Inflammatory macrophage treated with lipopolysaccharide for 4 hours (primary cell): ENCODE measurements around the gene FREY1.
A peak's percentile ranks its signal among the peaks of the same experiment; 100 is the strongest.

Source experiments
- DNase-seq: peaks from one replicate; pipeline ENCODE4 v3.0.0-alpha.2; 2020

Gene FREY1, protein sequence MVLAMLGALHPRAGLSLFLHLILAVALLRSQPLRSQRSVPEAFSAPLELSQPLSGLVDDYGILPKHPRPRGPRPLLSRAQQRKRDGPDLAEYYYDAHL

DNA sequence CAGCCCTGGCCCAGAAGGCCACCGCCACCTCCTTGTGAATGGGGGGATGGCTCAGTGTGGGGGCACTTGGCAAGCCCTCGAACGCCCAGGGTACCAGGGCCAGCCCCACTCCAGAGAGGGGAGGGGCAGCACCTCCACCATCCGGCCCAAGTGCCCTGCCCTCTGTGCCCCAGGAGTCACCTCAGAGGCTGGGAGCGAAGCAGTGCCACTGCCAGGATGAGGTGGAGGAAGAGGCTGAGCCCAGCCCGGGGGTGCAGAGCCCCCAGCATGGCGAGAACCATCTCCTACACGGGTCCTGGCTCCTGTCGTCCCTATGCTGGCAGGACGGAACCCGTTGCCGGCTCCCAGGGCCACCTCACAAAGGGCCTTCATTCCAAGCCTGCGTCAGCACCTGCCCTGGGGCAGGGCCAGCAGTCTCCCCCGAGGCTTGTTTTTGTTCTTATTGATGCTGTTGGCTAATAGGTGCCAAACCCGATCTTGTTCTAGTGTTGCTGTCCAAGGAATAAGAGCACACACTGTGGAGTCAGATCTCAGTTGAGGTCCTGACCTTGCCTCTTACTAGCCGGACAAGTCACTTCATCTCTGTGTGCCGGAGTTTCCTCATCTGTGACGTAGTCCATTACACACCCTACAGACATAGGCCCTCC is at the start of gene FREY1:
Gene FREY1, minus strand, starts transcription at position 307 of the 647 bp plus-strand sequence. Its CDS starts 26 bp downstream, at position 281.
- DNase-seq, result no peak

DNA sequence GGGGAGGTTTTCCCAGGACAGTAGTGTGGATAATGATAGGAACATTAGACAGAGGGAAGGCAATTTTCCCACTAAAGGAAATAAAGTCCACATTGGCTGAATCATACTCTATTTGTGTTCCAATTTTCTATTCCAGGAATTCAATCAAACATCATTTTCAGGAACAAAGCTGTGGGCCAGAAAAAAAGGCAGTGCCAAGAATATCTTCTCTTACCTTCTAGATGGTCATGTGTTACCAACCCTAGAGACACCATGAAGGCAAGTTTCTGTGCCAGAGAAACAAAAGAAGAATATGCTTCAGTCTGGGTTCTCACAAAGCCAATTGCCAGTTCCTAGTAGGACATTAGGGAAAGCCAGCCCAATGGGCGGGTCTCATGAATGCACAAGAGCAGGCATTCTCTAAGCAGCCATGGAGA is 42.9 kb upstream of the FREY1 start:
- no peak for DNase-seq

DNA sequence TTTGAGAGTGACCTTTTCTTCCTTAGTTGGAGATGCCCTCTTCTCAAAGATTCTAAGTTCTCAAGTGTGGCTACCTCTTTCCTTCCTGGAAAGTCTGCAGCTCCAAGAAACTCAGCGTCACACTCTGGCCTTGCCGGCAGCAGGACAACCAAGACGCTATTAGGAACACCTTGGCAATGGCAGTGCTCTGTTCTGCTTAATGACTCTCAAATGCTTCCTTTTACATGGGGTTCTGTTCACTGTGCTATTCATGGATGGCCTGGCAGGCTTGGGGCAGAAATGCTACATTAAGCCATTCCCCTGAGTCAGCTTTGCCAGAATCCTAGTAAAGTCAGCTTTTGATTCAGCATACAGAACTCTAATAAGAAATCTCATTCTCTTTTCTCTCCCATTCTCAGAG is 41.3 kb upstream of the FREY1 start:
- no peak for DNase-seq

DNA sequence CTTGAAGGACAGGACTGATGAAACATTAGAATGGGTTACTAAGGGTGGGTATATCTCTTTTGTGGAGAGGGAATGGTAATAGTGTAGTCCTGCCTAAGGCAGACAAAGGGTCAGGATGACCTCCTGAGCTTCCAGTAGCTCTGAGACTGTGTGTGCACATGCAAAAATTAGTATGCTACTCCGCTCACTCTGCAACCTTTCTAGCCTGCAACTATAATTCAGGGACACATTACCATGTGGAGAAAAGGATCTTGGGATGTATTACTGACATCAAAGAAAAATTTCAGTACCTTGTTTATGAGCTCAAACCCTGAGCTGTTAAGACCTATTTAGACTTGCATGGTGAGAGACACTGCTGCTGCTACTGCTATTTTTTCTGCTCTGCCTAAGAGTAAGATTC is 40.8 kb upstream of the FREY1 start:
- DNase-seq, result no peak

DNA sequence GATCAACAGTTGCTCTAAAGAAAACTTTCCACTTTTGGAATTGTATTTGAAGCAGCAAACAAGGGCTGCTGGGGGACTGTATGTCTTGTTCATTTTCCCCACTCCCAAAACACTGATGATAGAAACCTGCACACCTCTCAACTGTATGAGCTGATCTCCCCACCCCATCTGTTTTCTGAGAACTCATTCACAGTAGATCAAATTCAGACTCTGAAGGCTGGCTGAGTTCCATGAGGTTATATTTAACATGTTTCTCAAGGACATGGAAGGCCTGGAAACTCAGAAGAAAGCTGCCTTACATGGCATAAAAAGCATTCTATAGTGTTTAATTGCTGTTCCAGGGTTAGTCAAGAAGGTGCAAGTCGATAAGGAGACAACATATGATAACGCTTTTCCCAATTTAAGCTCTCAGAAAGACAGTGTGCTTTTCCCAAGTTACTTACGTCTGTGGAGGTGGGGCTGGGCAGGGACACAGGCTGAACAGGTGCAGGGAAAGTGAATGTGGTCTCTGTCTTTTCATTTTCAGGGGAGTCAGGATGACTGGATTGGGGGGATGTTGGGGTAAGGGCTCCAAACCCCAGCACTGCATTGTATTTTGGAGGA is 38.4 kb upstream of the FREY1 start:
- no peak for DNase-seq

DNA sequence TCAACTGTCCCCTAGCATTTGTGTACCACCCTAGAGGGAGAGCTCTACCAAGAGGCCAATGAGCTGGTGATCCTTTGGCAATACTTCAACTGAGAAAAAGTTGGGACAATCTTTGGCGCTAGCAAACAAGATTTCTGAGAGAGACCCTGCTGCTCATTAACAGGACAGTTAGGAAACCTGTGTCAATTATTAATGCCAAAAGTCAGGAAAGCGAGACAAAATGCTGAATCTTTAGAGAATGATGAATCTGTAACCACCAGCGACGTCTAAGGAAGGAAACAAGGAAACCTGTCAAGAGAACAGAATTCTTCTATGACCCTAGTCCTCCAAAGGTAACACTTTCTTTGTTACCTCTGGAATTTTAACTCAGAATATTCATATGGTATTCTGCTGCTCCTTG is 35.3 kb upstream of the FREY1 start:
- DNase-seq, result no peak

DNA sequence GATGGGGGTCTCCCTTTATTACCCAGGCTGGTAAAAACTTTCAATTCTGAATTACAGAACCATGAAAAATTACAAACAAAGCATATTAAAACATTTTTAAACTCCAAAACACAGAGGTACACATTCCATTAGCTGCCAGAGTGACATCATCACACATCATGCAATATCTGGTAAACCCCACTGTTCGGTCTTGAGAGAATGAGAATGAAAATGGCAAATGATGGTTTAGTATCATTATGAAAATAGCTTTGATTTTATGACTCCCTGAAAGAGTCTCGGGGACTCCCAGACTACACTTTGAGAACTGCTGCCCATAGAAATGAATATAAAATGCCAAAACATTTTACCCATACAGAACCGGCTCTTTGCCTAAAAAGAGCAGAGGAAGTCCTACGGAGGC is 34.2 kb upstream of the FREY1 start:
- DNase-seq, result no peak

DNA sequence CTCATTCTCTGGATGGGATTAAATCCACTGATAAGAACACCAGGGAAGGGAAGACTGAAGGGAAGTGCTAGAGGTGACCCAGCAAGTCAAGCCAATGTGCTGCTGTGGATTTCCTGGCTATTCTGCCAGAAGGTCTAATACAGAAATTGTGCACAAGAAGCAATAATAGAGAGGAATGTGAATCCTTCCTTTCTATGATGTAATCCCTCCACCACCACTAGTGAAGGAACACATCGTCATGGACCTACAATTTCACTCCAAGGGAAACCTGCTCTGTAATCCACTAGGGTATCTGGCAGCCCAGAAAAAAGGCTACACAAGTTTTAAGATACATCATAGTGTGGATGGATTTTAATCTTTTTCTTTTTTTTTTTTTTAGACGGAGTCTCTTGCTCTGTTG is 32.8 kb upstream of the FREY1 start:
- DNase-seq, result no peak

DNA sequence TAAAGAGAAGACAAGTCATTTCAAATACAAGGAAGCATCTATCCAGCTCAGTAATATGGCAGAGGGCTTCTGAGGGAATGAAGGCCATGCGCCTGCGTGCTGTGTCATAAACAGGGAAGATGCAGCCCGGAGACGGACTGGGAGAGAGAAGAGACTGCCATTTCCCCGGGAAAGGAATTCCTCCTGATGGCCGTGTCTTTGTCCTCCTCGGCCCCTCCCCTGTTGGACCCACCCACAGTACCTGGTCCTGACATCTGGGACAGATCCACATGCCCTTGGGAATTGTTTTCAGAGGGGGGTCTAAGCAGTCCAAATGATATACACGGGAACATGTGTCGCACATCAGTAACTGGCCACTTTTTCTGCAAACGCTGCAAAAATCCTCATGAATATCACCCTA is 30.8 kb upstream of the FREY1 start:
- no peak for DNase-seq

DNA sequence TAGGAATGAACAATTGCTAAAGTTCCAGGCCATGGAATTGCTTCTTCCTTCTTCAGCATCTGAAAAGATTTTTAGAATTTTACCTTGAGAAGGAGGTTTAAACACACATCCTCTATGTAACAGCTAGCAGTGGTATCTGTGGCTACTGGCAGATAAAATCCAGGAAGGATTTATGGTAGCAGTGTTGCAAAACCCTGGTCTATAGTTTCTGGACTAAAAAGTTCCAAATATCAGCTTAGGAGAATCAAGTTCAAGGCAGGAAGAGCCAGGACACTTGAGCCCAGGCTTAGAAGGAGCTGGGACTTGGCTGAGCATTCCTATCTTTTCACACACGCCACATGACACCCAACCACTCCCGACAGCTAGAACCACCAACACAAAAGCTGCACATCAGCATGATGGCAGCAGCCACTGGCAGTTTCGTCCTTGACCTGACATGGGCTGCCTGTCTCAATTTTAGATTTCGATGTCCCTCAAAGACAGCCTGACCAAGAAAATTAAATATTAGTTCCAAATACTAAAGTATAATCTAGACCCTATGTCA is 29.5 kb upstream of the FREY1 start:
- no peak for DNase-seq

DNA sequence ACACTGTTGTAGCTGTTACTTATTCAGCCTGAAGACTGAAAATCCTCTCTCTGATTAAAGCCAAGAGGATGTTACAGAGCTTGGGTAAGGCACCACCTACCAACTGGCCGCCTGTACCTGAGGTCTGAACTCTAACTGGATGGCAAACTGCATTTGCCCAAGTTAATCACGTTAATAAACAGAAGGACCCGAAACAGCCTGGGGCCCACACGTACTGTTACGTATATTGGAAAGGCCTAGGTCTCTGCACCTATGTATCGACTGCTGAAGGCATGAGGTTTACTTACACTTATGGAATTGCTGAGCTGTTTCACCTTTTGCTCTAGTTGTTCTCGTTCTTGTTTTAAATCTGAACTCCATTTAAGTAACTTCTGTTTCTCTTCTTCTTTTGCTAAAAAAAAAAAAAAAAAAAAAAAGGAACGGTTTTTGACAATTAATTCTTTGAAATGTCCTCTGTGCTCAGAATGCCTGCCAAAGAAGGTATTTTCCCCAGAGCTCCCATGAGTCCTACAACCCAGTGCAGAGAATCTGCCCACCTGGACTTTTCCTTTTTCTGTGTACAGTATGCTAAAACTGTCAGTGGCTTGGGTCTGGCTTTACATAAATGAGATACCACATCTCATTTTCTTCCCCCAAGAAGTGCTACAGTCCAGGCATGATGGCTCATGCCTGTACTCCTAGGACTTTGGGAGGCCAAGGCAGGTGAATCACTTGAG is 28.4 kb upstream of the FREY1 start:
- DNase-seq, result peak; percentile 15

DNA sequence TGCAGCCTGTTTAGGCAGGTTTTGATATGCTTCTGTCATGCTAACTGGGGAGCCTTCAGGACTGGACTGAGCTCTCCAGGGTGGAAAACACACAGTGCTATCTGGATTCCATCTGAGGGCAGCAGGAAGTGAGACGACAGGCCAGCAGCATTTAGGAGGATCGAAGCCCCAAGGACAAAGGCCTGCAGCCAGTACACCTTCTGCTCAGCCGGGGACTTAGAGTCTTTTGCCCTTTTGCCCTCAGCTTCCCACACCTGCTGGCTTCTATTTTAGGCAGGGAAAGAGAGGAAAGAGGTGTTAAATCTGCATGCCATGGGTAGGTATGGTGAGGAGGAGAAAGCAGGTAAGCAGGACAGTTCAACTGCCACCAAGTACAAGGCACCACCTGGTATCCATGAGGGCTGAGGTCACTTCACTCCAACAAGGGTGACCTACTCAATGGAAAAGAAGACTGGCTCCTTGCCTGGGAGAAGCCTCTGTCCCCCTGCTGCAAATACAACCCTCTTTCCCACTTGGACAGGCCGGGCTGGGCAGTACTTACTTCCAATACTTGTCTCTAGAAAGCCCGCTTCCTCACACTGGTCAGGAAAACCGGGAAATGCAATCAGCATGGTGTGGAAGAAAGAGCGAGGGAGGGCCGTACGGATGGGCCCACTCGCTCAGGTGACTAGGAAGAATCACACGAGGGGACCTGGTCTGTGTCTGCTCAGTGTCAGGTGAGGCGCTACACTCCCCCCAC is 27.7 kb upstream of the FREY1 start:
- no peak for DNase-seq

DNA sequence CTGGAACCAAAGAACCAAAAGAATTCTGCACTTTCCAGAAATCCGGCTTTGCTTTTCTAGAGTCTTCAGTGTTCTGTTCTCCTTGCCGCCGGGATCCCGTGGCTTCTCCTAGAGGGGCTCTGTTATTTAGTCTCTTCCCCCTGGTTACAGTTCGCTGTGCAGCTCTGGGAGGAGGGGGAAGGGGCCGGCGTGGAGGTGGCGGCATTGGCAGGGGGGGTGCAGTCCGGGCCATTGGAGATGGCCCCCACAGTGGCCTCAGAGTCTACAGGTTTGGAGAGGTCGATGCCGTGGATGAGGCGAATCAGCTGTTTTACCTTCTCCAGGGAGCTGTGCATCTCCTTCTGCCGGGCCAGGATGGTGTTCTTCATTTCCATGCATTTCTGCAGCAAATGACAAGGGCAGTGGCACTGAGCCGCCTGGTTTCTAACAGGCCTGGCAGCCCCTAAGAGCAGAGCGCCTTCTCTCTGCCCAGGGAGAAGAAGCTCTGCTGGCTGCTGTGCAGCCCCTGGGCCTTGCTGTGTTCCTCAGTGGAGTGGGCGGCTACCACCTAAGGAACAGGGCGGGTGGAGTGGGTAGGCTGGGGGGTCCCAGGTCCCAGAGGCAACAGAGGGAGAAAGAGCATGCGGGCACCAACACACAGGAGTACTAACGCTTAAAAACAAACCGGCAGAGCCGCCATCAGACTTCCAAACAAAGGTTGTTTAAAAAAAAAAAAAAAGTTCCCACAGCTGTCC is 26.9 kb upstream of the FREY1 start:
- DNase-seq, result no peak

DNA sequence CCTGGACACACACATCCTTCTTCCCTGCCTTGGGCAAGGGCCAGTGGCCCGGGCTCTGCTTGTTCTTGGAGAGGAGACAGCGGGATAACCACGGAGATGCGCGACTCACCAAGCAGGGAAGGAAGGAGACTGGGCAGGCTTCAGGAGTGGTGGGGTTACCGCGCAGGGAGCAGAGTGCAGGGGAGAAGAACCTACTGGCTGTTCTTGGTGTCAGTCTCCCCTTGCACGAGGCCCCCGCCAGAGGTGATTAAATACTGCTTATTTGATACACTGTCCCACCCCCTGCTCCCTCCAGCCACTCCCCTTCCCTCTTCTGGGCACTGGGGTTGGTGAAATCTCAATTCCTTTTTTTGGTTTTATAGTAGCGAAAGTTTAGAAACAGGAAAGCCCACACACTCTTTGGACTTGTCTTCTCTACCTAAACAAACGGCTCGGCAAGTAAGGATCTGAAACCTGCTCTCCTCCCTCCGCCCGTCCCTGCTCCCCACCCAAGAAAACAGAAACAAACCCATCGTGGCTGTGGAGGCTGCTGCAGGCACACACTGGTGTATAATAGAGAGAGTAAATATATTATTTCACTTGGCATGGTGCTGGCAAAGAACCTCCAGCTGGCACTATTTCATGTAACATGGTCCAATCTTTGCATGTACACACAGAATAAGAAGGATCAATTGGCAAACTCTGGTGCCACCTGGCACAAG is 26.2 kb upstream of the FREY1 start:
- DNase-seq, result peak; percentile 79

DNA sequence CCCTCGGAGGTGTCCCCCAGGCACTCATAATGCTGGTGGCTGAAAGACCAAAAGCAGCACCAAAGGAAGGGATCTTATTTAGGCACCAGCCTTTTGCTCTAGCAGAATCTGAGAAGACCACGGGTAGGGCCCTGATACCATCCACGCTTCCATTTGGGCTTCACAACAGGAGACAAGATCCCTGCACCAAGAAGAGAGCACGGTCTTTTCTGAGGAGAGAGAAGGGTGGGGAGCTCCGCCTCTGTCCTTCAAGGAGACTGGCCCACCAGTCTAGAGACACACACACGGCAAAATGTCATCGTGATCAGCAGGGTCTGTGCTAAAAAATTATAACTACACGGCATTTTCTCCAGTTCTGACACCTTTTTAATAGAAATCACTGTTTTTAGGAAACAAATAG is 25.1 kb upstream of the FREY1 start:
- DNase-seq, result no peak

DNA sequence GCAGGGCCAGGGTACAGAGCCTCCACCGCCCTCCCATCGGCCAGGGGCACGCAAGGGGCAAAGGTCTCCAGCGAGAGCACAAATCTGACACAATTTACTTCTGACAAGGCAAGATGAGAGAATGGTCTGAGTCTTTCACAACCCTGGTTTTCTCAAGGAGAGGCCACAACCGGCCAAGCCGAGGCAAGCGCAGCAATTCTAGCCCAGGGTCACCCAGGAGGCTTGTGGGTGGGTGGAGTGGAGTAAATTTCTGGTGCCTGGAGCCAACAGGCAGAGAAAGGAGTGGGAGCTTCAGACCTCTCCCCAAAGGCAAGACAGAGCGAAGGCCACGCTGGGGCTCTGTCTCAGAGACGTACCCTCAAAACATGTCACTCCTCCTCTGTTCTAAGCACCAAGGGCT is 24.7 kb upstream of the FREY1 start:
- no peak for DNase-seq

DNA sequence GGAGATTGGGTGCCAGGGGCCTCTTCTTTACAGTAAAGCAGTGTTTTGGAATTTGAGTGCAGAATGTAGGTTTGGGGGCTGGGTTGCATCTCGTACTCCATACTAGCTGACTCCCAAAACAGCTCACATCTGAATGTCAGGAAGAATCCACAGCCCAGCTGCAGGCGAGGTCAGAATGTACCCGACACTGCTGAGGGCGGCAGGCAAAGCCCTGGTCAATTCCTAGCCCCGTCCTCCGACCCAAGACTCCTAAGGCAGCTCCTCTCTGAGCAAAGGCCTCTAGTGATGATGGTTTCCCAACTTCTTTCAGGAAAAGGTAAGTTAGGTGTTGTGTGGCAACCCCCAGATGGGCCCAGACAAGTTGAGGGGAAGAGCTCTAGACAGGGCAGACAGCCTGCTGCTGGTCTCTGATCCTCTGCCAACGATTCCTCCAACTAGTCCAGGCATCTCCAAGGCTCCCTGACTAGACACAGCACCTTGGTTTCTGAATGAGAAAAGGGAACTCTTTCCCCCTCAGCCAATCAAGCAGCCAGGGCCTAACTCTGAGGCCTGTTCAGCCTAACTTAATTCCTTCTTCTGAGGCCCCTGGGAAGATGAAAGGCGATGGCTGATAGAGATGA is 24.0 kb upstream of the FREY1 start:
- no peak for DNase-seq

DNA sequence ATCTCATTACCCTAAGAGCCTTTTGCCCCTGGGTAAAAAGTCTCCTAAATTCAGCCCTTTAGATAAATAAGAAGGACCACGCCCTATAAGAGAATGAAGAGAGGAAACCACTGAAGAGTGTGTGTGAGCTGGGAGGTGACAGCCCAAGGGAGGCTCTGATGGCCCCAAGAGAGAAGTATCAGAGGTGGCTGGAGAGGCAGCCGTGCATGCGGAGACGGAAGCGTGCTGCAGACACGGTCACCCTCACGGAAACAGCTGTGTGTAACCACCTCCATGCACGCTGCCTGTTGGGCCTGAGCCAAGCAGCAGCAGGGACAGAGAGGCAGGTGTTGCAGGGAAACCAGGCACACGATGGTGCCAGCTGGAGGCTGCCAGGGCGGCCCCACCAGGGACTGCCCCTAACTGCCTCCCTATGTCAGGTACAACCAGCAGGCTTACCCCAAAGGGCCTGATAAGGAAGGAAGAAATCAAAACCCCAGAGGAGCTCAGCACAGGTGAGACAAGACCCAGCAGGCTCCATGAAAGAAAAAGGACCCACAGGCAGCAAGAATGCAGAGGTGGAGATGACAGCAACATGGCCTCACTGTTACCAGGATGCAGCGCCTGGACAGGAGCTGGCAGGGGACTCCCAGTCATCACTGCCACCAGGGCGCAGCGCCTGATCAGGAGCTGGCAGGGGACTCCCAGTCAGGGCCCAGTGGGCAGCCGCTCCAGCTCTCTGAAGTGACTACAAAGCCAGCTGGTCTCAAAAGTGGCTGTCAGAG is 23.1 kb upstream of the FREY1 start:
- no peak for DNase-seq

DNA sequence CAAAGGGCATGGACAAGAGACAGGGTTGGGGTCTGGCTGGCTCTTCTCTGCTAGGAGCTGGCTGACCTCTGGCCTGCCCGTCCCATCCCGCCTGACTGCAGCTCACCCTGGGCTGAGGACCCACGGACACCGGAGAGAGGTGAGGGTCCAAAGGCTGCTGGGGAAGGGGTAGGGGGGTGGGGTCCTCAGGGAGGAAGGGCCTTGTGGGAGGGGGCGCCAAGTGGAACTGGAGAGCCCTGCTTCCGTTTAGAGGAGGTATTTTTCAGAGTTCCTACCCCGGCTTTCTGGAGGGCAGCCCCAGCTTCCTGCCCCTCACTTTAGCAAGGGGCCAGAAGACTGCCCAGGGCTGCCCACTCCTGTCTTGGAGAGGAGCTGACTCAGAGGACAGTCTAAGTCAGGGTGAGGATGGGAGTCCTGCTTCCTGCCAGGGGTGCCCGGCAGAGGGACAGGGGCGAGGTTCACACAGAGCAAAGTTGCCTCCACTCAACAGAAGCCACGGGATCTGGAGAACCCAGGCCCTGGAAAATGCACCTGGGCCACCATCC is 22.5 kb upstream of the FREY1 start:
- no peak for DNase-seq

DNA sequence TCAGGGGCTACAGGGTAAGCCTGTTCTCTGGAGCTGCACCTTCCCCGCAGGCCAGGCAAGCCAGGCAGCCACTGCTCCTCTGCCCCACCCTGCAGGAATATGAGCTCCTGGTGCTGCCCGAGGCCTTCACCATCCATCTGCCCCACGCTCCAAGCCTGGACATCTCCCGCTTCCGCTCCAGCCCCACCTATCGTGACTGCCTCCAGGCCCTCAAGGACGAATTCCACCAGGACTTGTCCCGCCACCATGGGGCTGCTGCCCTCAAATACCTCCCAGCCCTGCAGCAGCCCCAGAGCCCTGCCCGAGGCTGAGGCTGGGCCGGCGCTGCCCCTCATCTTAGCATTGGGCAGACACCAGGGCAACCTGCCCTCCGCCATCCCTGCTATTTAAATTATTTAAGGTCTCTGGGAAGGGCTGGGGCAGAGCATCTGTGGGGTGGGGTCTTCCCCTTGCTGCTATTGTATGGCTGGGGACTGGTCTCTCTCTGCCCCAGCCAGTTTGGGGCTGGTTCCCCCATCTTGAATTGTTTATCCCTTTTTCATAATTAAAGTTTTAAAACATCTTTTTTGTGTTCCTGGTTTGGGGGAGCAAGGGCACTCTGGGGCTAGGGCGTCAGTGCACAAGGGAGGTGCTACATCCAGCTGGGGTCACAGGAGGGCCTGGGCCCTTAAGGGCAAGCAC is 21.6 kb upstream of the FREY1 start:
- no peak for DNase-seq
